GM10266 (cell line): ENCODE results near the gene LZTR1.
"Not testable (repeated sequence)": the region's sequence is repeated elsewhere in the genome, so short reads cannot be mapped to it uniquely, and the experiment has no call there.

ENCODE experiments used
- DNase-seq: peaks from one replicate; pipeline ENCODE4 v3.0.0; 2012; ENCODE audit errors: extremely low spot score
- CTCF ChIP-seq: IDR thresholded peaks from 2 replicates; pipeline ENCODE4 v1.5.1; 2012; ENCODE audit warnings: mild to moderate bottlenecking, low read depth; ENCODE audit not compliant: control insufficient read depth, insufficient read depth; ENCODE audit errors: missing control alignments

Gene LZTR1

GRCh38 chr22:21038405-21038804 is 56.3 kb downstream of the LZTR1 start:
- TF ChIP-seq CTCF, result no peak
- no peak for DNase-seq

- not testable (repeated sequence) for DNase-seq
These were observed 57.1 kb downstream of the LZTR1 start for GRCh38 chr22:21039158-21039557.

GRCh38 chr22:21041937-21042336 is 59.8 kb downstream of the LZTR1 start:
- no peak for DNase-seq
- no peak for TF ChIP-seq CTCF

- DNase-seq, result no peak
- TF ChIP-seq CTCF, result no peak
These were observed 61.1 kb downstream of the LZTR1 start for GRCh38 chr22:21042978-21043859.

- no peak for TF ChIP-seq CTCF
- no peak for DNase-seq
These were observed 61.9 kb downstream of the LZTR1 start for GRCh38 chr22:21043860-21044535.

GRCh38 chr22:21044931-21045584 is 63.0 kb downstream of the LZTR1 start:
- DNase-seq, result no peak

More at GRCh38 chr22:21044931-21045584, 63.0 kb downstream of the LZTR1 start:
- no peak for TF ChIP-seq CTCF
